ENCODE measurements around the gene FAM149B1. TPM values are rescaled to one million over a fixed set of nuclear protein-coding genes. Genes with fewer than 3 reads are reported as not detected.
"Not testable (repeated sequence)": the region's sequence is repeated elsewhere in the genome, so short reads cannot be mapped to it uniquely, and the experiment has no call there.

The FAM149B1 gene
- total RNA-seq, 1 donor, result 33.7 TPM

DNA sequence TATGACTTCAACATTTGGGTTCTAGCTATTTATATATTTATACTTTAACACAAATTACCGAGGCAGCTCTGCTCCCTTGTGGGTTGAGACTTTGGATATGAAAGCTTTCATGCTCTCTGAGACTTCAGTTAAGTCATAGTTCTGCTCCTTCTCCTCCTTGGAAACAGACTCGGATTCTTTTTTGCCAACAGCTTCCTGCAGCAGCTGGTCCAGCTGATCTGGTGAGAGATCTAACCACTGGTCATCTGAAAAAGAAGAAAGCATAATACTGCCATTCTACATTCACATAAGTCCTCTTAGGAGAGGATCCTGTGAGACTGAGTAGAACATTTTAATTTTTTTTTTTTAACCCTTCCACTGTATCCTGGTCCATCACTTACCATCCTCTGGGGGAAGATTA lies 28.7 kb upstream of the FAM149B1 start:
- H3K27ac ChIP-seq (ENCODE audit: low read depth, low read length), result no peak overlapping the region
- no peaks in the 10 kb centered on the region for H3K79me2 ChIP-seq (ENCODE audit: insufficient read depth, low read length)
- no peaks in the 10 kb centered on the region for H3K9me3 ChIP-seq (ENCODE audit: low read depth, low read length)
- no peaks in the 10 kb centered on the region for H3K4me1 ChIP-seq (ENCODE audit: insufficient read depth, low read length)
- DNase-seq (ENCODE audit: insufficient read length, low spot score, missing footprints), result no peak
- no peak overlapping the region for H3K4me2 ChIP-seq (ENCODE audit: insufficient read depth, low read length)
- TF ChIP-seq, protein P1, sequence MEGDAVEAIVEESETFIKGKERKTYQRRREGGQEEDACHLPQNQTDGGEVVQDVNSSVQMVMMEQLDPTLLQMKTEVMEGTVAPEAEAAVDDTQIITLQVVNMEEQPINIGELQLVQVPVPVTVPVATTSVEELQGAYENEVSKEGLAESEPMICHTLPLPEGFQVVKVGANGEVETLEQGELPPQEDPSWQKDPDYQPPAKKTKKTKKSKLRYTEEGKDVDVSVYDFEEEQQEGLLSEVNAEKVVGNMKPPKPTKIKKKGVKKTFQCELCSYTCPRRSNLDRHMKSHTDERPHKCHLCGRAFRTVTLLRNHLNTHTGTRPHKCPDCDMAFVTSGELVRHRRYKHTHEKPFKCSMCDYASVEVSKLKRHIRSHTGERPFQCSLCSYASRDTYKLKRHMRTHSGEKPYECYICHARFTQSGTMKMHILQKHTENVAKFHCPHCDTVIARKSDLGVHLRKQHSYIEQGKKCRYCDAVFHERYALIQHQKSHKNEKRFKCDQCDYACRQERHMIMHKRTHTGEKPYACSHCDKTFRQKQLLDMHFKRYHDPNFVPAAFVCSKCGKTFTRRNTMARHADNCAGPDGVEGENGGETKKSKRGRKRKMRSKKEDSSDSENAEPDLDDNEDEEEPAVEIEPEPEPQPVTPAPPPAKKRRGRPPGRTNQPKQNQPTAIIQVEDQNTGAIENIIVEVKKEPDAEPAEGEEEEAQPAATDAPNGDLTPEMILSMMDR (IDR thresholded peaks at IDR 0.05; ENCODE audit: extremely low read depth, low read depth, low read length), result no peak
- peaks cover 73% of the 10 kb centered on the region for H3K36me3 ChIP-seq (ENCODE audit: insufficient read depth, low read length)
- no peaks in the 10 kb centered on the region for H3K27me3 ChIP-seq (ENCODE audit: insufficient read depth, low read length)
- H3K4me3 ChIP-seq (ENCODE audit: insufficient read depth, low read length), result no peak overlapping the region
- no peak overlapping the region for H2AFZ ChIP-seq (ENCODE audit: low read length)
- no peaks in the 10 kb centered on the region for H4K20me1 ChIP-seq (ENCODE audit: insufficient read depth, low read length)

DNA sequence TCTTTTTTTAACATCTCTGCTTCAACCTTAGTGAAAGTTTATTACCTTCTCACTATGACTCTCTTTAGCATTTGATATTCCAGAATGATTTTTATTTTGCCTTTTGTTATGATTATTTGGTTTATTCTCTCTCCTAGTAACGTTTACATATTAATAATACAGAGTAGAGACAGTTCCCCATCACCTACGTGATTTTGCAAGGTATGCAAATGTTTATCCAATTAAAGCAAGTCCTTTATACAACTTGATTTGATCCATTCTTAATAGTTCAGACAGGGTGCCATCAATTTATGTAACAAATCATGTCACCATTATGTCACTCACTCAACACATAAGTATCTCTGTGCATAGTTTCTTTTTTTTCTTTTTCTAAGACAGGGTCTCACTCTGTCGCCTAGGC lies 26.3 kb upstream of the FAM149B1 start:
- Histone ChIP-seq H3K27me3 (ENCODE audit: insufficient read depth, low read length) (no peaks in the 10 kb centered on the region), H3K4me2 (ENCODE audit: insufficient read depth, low read length) (no peak overlapping the region), H2AFZ (ENCODE audit: low read length) (no peak overlapping the region), H4K20me1 (ENCODE audit: insufficient read depth, low read length) (no peaks in the 10 kb centered on the region), H3K4me1 (ENCODE audit: insufficient read depth, low read length) (no peaks in the 10 kb centered on the region), H3K4me3 (ENCODE audit: insufficient read depth, low read length) (no peak overlapping the region), H3K9me3 (ENCODE audit: low read depth, low read length) (no peaks in the 10 kb centered on the region), H3K36me3 (ENCODE audit: insufficient read depth, low read length) (peaks cover 74% of the 10 kb centered on the region), H3K79me2 (ENCODE audit: insufficient read depth, low read length) (no peaks in the 10 kb centered on the region), H3K27ac (ENCODE audit: low read depth, low read length) (no peak overlapping the region)
- TF ChIP-seq, protein P1 (IDR thresholded peaks at IDR 0.05; ENCODE audit: extremely low read depth, low read depth, low read length), result no peak
- DNase-seq (ENCODE audit: insufficient read length, low spot score, missing footprints), result no peak

DNA sequence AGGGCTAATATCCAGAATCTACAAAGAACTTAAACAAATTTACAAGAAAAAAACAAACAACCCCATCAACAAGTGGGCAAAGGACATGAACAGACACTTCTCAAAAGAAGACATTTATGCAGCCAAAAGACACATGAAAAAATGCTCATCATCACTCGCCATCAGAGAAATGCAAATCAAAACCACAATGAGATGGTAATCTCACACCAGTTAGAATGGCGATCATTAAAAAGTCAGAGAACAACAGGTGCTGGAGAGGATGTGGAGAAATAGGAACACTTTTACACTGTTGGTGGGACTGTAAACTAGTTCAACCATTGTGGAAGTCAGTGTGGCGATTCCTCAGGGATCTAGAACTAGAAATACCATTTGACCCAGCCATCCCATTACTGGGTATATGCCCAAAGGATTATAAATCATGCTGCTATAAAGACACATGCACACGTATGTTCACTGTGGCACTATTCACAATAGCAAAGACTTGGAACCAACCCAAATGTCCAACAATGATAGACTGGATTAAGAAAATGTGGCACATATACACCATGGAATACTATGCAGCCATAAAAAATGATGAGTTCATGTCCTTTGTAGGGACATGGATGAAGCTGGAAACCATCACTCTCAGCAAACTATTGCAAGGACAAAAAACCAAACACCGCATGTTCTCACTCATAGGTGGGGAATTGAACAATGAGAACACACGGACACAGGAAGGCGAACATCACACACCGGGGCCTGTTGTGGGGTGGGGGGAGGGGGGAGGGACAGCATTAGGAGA lies 17.1 kb upstream of the FAM149B1 start:
- H3K79me2 ChIP-seq (ENCODE audit: insufficient read depth, low read length), result peaks cover 19% of the 10 kb centered on the region
- H3K9me3 ChIP-seq (ENCODE audit: low read depth, low read length); H3K4me2 ChIP-seq (ENCODE audit: insufficient read depth, low read length); H3K4me1 ChIP-seq (ENCODE audit: insufficient read depth, low read length); H2AFZ ChIP-seq (ENCODE audit: low read length); DNase-seq (ENCODE audit: insufficient read length, low spot score, missing footprints); H4K20me1 ChIP-seq (ENCODE audit: insufficient read depth, low read length); H3K4me3 ChIP-seq (ENCODE audit: insufficient read depth, low read length); H3K27ac ChIP-seq (ENCODE audit: low read depth, low read length); H3K27me3 ChIP-seq (ENCODE audit: insufficient read depth, low read length): not testable (repeated sequence)
- peaks cover 64% of the 10 kb centered on the region for H3K36me3 ChIP-seq (ENCODE audit: insufficient read depth, low read length)

DNA sequence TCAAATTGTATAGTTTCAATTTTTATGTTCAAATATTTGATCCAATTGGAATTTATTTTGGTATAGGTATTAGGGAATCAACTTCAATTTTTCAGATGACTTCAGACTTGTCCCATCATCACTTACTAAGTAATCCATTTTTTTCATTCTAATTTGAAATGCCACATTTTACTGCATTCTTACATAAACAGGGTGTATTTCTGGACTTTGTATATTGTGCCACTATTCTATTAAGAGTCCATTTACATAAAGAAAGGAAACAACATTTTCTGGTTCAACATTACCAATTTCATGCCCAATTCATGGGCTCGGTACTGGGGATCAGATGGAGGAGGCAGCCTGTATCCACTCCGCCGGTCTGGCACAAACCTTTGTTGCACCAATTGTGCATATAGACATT lies 15.9 kb upstream of the FAM149B1 start:
- Histone ChIP-seq H3K79me2 (ENCODE audit: insufficient read depth, low read length) (peaks cover 19% of the 10 kb centered on the region), H3K36me3 (ENCODE audit: insufficient read depth, low read length) (peaks cover 61% of the 10 kb centered on the region), H3K4me3 (ENCODE audit: insufficient read depth, low read length) (no peak overlapping the region), H3K4me1 (ENCODE audit: insufficient read depth, low read length) (no peaks in the 10 kb centered on the region), H3K9me3 (ENCODE audit: low read depth, low read length) (no peaks in the 10 kb centered on the region), H3K4me2 (ENCODE audit: insufficient read depth, low read length) (no peak overlapping the region), H3K27me3 (ENCODE audit: insufficient read depth, low read length) (no peaks in the 10 kb centered on the region), H3K27ac (ENCODE audit: low read depth, low read length) (no peak overlapping the region), H4K20me1 (ENCODE audit: insufficient read depth, low read length) (no peaks in the 10 kb centered on the region), H2AFZ (ENCODE audit: low read length) (no peak overlapping the region)
- DNase-seq (ENCODE audit: insufficient read length, low spot score, missing footprints), result no peak
- TF ChIP-seq, protein P1 (IDR thresholded peaks at IDR 0.05; ENCODE audit: extremely low read depth, low read depth, low read length), result no peak

Data from osteoblast (primary cell).